Ovary (tissue), 9 donors: ENCODE data around the gene SRP72. TPM values are rescaled to one million over a fixed set of nuclear protein-coding genes. Genes with fewer than 3 reads are reported as not detected.

Source experiments
- DNase-seq, 5 donors: peaks; one replicate each; pipeline ENCODE4 v3.0.0-alpha.2; 2019 to 2020
- H3K27ac ChIP-seq, 2 donors: fragments of 200-600 bp; one replicate each; pipeline versions ENCODE4 v1.5.1 to v1.8.0; 2019 to 2022
- H3K27me3 ChIP-seq: fragments of 200-600 bp; one replicate; pipeline ENCODE4 v1.8.0; 2022
- H3K36me3 ChIP-seq: fragments of 200-600 bp; sonication (generic); one replicate; pipeline ENCODE4 v1.5.1; 2019
- H3K4me1 ChIP-seq: one replicate; pipeline ENCODE4 v1.8.1; 2013; ENCODE audit warnings: mild to moderate bottlenecking, moderate library complexity; ENCODE audit not compliant: insufficient read depth
- H3K4me3 ChIP-seq: fragments of 200-600 bp; sonication (generic); one replicate; pipeline ENCODE4 v1.5.1; 2017
- H3K9me3 ChIP-seq, 2 donors: fragments of 200-600 bp in 1 of 2; sonication (generic) in 1 of 2; one replicate each; pipeline versions ENCODE4 v1.5.1 to v1.8.1; 2013 to 2019; ENCODE audit warnings: mild to moderate bottlenecking in 1 of 2, moderate library complexity in 1 of 2
- CTCF ChIP-seq, 3 donors: fragments of 450-650 bp in 2 of 3; fragments of 200-600 bp in 1 of 3; IDR thresholded peaks; one replicate each; pipeline versions ENCODE4 v1.5.1 to v1.8.0; 2016 to 2022; ENCODE audit warnings: antibody characterized with exemption in 3 of 3, mild to moderate bottlenecking in 1 of 3
- EP300 ChIP-seq: sonication (generic); formaldehyde crosslinking; IDR thresholded peaks from one replicate; pipeline ENCODE4 v1.6.1; 2017; ENCODE audit warnings: antibody characterized with exemption
- POLR2A ChIP-seq: fragments of 450-650 bp; IDR thresholded peaks from one replicate; pipeline ENCODE4 v1.6.1; 2017; ENCODE audit warnings: antibody characterized with exemption, mild to moderate bottlenecking, moderate library complexity
- WGBS, 3 donors: extraction: QIAGEN DNeasy Blood & Tissue Kit in 1 of 3; methylation state at CpG; one replicate each; pipeline versions ENCODE4 v1.1.5 to v1.1.7; 2013 to 2017; 5-methylcytosine and 5-hydroxymethylcytosine counted together
- intact Hi-C, 4 donors: fragments of 100-400 bp; cut with DNase I; formaldehyde crosslinking; loops; one replicate each; pipeline versions ENCODE4 v1.11.0 to v1.15.1; 2022 to 2023
- polyA plus RNA-seq, 2 donors: library from polyadenylated mRNA; stranded (reverse); fragments of 200-250 nt in 1 of 2; fragments of 350-450 nt in 1 of 2; fragmentation: Illumina TruSeq in 1 of 2; extraction: RNeasy Lipid Tissue Mini Kit (QIAGEN cat#74804) in 1 of 2; gene quantifications; one replicate each; pipeline ENCODE4 v1.2.3, GENCODE V29; 2013 to 2014
- total RNA-seq, 7 donors: library from RNA; depleted of rRNA in 2 of 7; stranded (reverse); fragments of >200 nt in 2 of 7; fragmentation: NEBNext Ultra II Directional in 3 of 7; extraction: Animal tissue kit (Norgen Biotek cat#: 25700) in 3 of 7; gene quantifications; one replicate each; pipeline versions ENCODE4 v1.1.0 to v1.2.4, GENCODE V29; 2016 to 2023
- donor health status: DM: no; HTN: no; CAD: no; lungs with moderate emphysema.
- donor health status: DM: no; HTN: no; CAD: no.
- donor health status: Bipolar disorder and iron deficiency.
- donor health status: DM: yes; HTN: yes; CAD: no.
- donor health status: DM: no; HTN: no; CAD: no.
- donor health status: DM: yes; HTN: yes; CAD: no.

Gene SRP72
- total and polyA plus RNA-seq, 9 donors, result 33.8 to 128 (median 86.3) TPM

GRCh38 chr4:56466910-56467283 lies 520 bp upstream of the SRP72 start:
- TF ChIP-seq CTCF (IDR thresholded peaks at IDR 0.05), result no peak
- TF ChIP-seq EP300, result no peak
- TF ChIP-seq POLR2A, result no peak
- Histone ChIP-seq H3K4me3 (peak overlapping the region; percentile 94), H3K27ac (peak overlapping the region; percentile 53 to 83), H3K9me3 (no peaks in the 10 kb centered on the region), H3K4me1 (peaks cover 12% of the 10 kb centered on the region), H3K27me3 (no peaks in the 10 kb centered on the region), H3K36me3 (no peaks in the 10 kb centered on the region)
- intact Hi-C loops, result no loop called here
- DNase-seq, result no peak
- WGBS, 3 donors, result 0 to 1% (median 0%) methylated on average over 8 of the region's 8 CpGs

- Histone ChIP-seq H3K27me3 (no peaks in the 10 kb centered on the region), H3K4me3 (peak overlapping the region; percentile 94), H3K4me1 (peaks cover 12% of the 10 kb centered on the region), H3K36me3 (no peaks in the 10 kb centered on the region), H3K27ac (peak overlapping the region in 1 of 2 donors; percentile 83), H3K9me3 (no peaks in the 10 kb centered on the region)
- intact Hi-C loops, result no loop called here
- TF ChIP-seq CTCF (IDR thresholded peaks at IDR 0.05) (no peak), POLR2A (no peak), EP300 (no peak)
- WGBS, 3 donors, result 0 to 2% (median 1%) methylated on average over 10 of the region's 10 CpGs
- DNase-seq, result peak in 2 of 5 donors; percentile 23 to 25
Observed at GRCh38 chr4:56468097-56468422, 643 bp downstream of the SRP72 start.

GRCh38 chr4:56469489-56470210 lies 2.2 kb downstream of the SRP72 start:
- Histone ChIP-seq H3K27me3 (no peaks in the 10 kb centered on the region), H3K27ac (no peak overlapping the region), H3K4me3 (no peak overlapping the region), H3K9me3 (no peaks in the 10 kb centered on the region), H3K4me1 (peaks cover 11% of the 10 kb centered on the region), H3K36me3 (no peaks in the 10 kb centered on the region)
- intact Hi-C loops, result no loop called here
- DNase-seq, result no peak
- 73 to 76% (median 75%) methylated on average over 6 of the region's 6 CpGs for WGBS, 3 donors
- TF ChIP-seq CTCF (IDR thresholded peaks at IDR 0.05), result no peak
- TF ChIP-seq POLR2A, result no peak

GRCh38 chr4:56475917-56476316 lies 8.5 kb downstream of the SRP72 start:
- Histone ChIP-seq H3K27me3 (no peaks in the 10 kb centered on the region), H3K4me1 (no peaks in the 10 kb centered on the region), H3K27ac (no peak overlapping the region), H3K36me3 (no peaks in the 10 kb centered on the region), H3K4me3 (no peak overlapping the region), H3K9me3 (no peaks in the 10 kb centered on the region)
- WGBS, 3 donors, result 81 to 95% (median 85%) methylated on average over 2 of the region's 2 CpGs
- intact Hi-C loops, result no loop called here
- DNase-seq, result no peak
- TF ChIP-seq EP300 (no peak), POLR2A (no peak), CTCF (IDR thresholded peaks at IDR 0.05) (no peak)
